Nephron progenitor cell (in vitro differentiated cells): Measurements from ENCODE around the gene TRIM29.

ENCODE experiments used
- DNase-seq: peaks from one replicate; pipeline ENCODE4 v3.0.0; 2021
- H3K27ac Mint-ChIP-seq: 2 replicates; pipeline ENCODE4 v1.8.0; 2021; ENCODE audit warnings: mild to moderate bottlenecking, moderate library complexity, mixed read lengths
- H3K27me3 Mint-ChIP-seq: 2 replicates; pipeline ENCODE4 v1.8.0; 2021; ENCODE audit warnings: mild to moderate bottlenecking, low read depth, mixed read lengths; ENCODE audit not compliant: poor library complexity
- H3K36me3 Mint-ChIP-seq: 2 replicates; pipeline ENCODE4 v1.8.0; 2021; ENCODE audit warnings: low read depth, mixed read lengths
- H3K4me1 Mint-ChIP-seq: 2 replicates; pipeline ENCODE4 v1.8.0; 2021; ENCODE audit warnings: mixed read lengths
- H3K4me3 Mint-ChIP-seq: 2 replicates; pipeline ENCODE4 v1.8.0; 2021; ENCODE audit warnings: mild to moderate bottlenecking, moderate library complexity, mixed read lengths
- H3K9me3 Mint-ChIP-seq: 2 replicates; pipeline ENCODE4 v1.8.0; 2021; ENCODE audit warnings: mild to moderate bottlenecking, moderate library complexity, mixed read lengths
- CTCF ChIP-seq: fragments of 200-600 bp; sonication (generic); IDR thresholded peaks from 2 replicates; pipeline ENCODE4 v1.5.0; 2021; ENCODE audit warnings: antibody characterized with exemption

Gene TRIM29

GRCh38 chr11:120184371-120184945, 46.5 kb upstream of the TRIM29 start:
- peaks cover 93% of the 10 kb centered on the region for H3K4me1 Mint-ChIP-seq
- TF ChIP-seq CTCF: no peak
- H3K27me3 Mint-ChIP-seq: peaks cover 45% of the 10 kb centered on the region
- peaks cover 7% of the 10 kb centered on the region for H3K9me3 Mint-ChIP-seq
- H3K4me3 Mint-ChIP-seq: no peak overlapping the region
- H3K27ac Mint-ChIP-seq: no peak overlapping the region
- H3K36me3 Mint-ChIP-seq: no peaks in the 10 kb centered on the region
- no peak for DNase-seq

GRCh38 chr11:120183701-120184141, 45.8 kb upstream of the TRIM29 start:
- no peak overlapping the region for H3K4me3 Mint-ChIP-seq

GRCh38 chr11:120182790-120183491, 45.0 kb upstream of the TRIM29 start:
- Mint-ChIP-seq H3K4me1 (peaks cover 95% of the 10 kb centered on the region), H3K27me3 (peaks cover 47% of the 10 kb centered on the region), H3K27ac (no peak overlapping the region), H3K9me3 (no peaks in the 10 kb centered on the region), H3K4me3 (no peak overlapping the region), H3K36me3 (no peaks in the 10 kb centered on the region)
- DNase-seq: peak; percentile 50
- peak; percentile 44 for TF ChIP-seq CTCF

More at GRCh38 chr11:120183701-120184141, 45.8 kb upstream of the TRIM29 start:
- peaks cover 45% of the 10 kb centered on the region for H3K27me3 Mint-ChIP-seq
- peaks cover 97% of the 10 kb centered on the region for H3K4me1 Mint-ChIP-seq
- peak overlapping the region; percentile 44 for H3K27ac Mint-ChIP-seq
- no peak for DNase-seq
- H3K9me3 Mint-ChIP-seq: peaks cover under 1% of the 10 kb centered on the region
- TF ChIP-seq CTCF: no peak
- H3K36me3 Mint-ChIP-seq: no peaks in the 10 kb centered on the region

DNA sequence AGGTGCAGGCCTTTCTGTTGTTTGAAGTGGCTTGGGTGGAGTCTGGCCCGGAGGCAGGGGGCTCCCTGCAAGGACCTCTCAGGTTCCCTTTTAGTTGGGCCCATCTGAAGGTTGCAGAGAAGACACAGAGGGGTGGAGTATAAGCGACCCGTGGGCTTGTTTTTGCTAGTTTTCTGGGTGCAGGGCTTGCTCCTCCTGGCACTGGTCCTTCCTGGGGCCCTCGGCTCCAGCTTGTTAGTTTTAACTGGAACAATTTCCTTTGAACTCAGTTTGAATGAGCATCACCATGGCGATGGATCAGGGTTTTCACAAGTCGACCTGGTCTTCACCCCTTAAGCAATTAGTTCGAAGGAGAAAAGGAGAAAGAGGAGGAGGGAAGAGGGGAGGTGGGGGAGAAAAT, 44.5 kb upstream of the TRIM29 start:
- no peak overlapping the region for H3K27ac Mint-ChIP-seq
- DNase-seq: no peak
- no peak for TF ChIP-seq CTCF
- peaks cover 43% of the 10 kb centered on the region for H3K27me3 Mint-ChIP-seq
- peak overlapping the region; percentile 5 for H3K4me3 Mint-ChIP-seq
- H3K9me3 Mint-ChIP-seq: no peaks in the 10 kb centered on the region
- H3K36me3 Mint-ChIP-seq: no peaks in the 10 kb centered on the region
- H3K4me1 Mint-ChIP-seq: peaks cover 89% of the 10 kb centered on the region

GRCh38 chr11:120181376-120181975, 43.6 kb upstream of the TRIM29 start:
- H3K9me3 Mint-ChIP-seq: no peaks in the 10 kb centered on the region
- no peak overlapping the region for H3K4me3 Mint-ChIP-seq
- peaks cover 47% of the 10 kb centered on the region for H3K27me3 Mint-ChIP-seq
- no peak overlapping the region for H3K27ac Mint-ChIP-seq
- H3K36me3 Mint-ChIP-seq: no peaks in the 10 kb centered on the region
- no peak for TF ChIP-seq CTCF
- H3K4me1 Mint-ChIP-seq: peaks cover 80% of the 10 kb centered on the region
- DNase-seq: no peak
